Measurements from ENCODE around the gene CEP72.

DNA sequence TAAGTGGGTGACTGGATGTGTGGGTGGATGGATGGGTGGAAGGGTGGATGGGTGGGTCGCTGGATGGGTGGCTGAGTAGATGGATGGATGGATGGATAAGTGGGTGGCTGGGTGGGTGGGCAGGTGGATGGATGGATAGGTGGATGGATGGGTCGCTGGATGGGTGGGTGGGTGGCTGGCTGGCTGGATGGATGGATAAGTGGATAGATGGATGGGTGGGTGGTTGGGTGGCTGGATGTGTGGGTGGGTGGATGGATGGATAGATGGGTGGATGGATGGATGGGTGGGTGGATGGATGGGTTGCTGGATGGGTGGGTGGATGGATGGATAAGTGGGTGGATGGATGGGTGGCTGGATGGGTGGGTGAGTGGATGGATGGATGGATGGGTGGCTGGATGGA, 27.3 kb upstream of the CEP72 start:
- TF ChIP-seq ARNTL (CRISPR knock-in tag; IDR thresholded peaks at IDR 0.05; ENCODE audit: borderline replicate concordance, low read depth), result no peak
- no peak for TF ChIP-seq GLIS3 (CRISPR knock-in tag; IDR thresholded peaks at IDR 0.05)
- TF ChIP-seq ZNF565 (CRISPR knock-in tag; conservative IDR thresholded peaks at IDR 0.05; ENCODE audit: low read depth), result no peak
- TF ChIP-seq, protein P1, sequence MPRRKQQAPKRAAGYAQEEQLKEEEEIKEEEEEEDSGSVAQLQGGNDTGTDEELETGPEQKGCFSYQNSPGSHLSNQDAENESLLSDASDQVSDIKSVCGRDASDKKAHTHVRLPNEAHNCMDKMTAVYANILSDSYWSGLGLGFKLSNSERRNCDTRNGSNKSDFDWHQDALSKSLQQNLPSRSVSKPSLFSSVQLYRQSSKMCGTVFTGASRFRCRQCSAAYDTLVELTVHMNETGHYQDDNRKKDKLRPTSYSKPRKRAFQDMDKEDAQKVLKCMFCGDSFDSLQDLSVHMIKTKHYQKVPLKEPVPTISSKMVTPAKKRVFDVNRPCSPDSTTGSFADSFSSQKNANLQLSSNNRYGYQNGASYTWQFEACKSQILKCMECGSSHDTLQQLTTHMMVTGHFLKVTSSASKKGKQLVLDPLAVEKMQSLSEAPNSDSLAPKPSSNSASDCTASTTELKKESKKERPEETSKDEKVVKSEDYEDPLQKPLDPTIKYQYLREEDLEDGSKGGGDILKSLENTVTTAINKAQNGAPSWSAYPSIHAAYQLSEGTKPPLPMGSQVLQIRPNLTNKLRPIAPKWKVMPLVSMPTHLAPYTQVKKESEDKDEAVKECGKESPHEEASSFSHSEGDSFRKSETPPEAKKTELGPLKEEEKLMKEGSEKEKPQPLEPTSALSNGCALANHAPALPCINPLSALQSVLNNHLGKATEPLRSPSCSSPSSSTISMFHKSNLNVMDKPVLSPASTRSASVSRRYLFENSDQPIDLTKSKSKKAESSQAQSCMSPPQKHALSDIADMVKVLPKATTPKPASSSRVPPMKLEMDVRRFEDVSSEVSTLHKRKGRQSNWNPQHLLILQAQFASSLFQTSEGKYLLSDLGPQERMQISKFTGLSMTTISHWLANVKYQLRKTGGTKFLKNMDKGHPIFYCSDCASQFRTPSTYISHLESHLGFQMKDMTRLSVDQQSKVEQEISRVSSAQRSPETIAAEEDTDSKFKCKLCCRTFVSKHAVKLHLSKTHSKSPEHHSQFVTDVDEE (CRISPR knock-in tag; IDR thresholded peaks at IDR 0.05), result no peak
- TF ChIP-seq SNAI2 (CRISPR knock-in tag; IDR thresholded peaks at IDR 0.05), result no peak
- TF ChIP-seq, protein P2, sequence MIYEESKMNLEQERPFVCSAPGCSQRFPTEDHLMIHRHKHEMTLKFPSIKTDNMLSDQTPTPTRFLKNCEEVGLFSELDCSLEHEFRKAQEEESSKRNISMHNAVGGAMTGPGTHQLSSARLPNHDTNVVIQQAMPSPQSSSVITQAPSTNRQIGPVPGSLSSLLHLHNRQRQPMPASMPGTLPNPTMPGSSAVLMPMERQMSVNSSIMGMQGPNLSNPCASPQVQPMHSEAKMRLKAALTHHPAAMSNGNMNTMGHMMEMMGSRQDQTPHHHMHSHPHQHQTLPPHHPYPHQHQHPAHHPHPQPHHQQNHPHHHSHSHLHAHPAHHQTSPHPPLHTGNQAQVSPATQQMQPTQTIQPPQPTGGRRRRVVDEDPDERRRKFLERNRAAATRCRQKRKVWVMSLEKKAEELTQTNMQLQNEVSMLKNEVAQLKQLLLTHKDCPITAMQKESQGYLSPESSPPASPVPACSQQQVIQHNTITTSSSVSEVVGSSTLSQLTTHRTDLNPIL (CRISPR knock-in tag; IDR thresholded peaks at IDR 0.05; ENCODE audit: low read depth), result no peak
- TF ChIP-seq ZNF8 (CRISPR knock-in tag; IDR thresholded peaks at IDR 0.05), result no peak
- TF ChIP-seq ZFP3 (CRISPR knock-in tag; IDR thresholded peaks at IDR 0.05), result no peak
- TF ChIP-seq TOX (CRISPR knock-in tag; IDR thresholded peaks at IDR 0.05; ENCODE audit: borderline replicate concordance), result no peak
- TF ChIP-seq PPARA (CRISPR knock-in tag; IDR thresholded peaks at IDR 0.05; ENCODE audit: borderline replicate concordance), result no peak
- TF ChIP-seq, protein P3, sequence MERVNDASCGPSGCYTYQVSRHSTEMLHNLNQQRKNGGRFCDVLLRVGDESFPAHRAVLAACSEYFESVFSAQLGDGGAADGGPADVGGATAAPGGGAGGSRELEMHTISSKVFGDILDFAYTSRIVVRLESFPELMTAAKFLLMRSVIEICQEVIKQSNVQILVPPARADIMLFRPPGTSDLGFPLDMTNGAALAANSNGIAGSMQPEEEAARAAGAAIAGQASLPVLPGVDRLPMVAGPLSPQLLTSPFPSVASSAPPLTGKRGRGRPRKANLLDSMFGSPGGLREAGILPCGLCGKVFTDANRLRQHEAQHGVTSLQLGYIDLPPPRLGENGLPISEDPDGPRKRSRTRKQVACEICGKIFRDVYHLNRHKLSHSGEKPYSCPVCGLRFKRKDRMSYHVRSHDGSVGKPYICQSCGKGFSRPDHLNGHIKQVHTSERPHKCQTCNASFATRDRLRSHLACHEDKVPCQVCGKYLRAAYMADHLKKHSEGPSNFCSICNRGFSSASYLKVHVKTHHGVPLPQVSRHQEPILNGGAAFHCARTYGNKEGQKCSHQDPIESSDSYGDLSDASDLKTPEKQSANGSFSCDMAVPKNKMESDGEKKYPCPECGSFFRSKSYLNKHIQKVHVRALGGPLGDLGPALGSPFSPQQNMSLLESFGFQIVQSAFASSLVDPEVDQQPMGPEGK (CRISPR knock-in tag; IDR thresholded peaks at IDR 0.05; ENCODE audit: borderline replicate concordance), result no peak

Measured in SK-N-SH treated with all-trans-retinoic acid at 6 μM for 48 hours (cell line).